ENCODE results near the gene STN1.

DNA sequence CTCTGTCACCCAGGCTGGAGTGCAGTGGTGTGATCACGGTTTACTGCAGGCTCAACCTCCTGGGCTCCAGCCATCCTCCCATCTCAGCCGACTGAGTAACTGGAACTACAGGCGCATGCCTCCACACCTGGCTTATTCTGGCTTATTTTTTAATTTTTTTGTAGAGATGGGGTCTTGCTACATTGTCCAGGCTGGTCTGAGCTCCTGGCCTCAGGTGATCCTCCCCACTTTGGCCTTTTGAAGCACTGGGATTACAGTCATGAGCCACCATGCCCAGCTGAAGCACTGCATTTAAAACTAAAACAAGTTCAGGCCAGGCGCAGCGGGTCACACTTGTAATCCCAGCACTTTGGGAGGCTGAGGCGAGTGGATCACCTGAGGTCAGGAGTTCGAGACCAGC lies 70.6 kb downstream of the STN1 start:
- TF ChIP-seq, protein P1, sequence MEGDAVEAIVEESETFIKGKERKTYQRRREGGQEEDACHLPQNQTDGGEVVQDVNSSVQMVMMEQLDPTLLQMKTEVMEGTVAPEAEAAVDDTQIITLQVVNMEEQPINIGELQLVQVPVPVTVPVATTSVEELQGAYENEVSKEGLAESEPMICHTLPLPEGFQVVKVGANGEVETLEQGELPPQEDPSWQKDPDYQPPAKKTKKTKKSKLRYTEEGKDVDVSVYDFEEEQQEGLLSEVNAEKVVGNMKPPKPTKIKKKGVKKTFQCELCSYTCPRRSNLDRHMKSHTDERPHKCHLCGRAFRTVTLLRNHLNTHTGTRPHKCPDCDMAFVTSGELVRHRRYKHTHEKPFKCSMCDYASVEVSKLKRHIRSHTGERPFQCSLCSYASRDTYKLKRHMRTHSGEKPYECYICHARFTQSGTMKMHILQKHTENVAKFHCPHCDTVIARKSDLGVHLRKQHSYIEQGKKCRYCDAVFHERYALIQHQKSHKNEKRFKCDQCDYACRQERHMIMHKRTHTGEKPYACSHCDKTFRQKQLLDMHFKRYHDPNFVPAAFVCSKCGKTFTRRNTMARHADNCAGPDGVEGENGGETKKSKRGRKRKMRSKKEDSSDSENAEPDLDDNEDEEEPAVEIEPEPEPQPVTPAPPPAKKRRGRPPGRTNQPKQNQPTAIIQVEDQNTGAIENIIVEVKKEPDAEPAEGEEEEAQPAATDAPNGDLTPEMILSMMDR (IDR thresholded peaks at IDR 0.05), result no peak
- no peak for TF ChIP-seq POLR2A (IDR thresholded peaks at IDR 0.05)
